Heart right ventricle (tissue), 16 donors: ENCODE results near the gene CCDC91. TPM values are rescaled to one million over a fixed set of nuclear protein-coding genes. Genes with fewer than 3 reads are reported as not detected.
"Not testable (repeated sequence)": the region's sequence is repeated elsewhere in the genome, so short reads cannot be mapped to it uniquely, and the experiment has no call there.

Source experiments
- ATAC-seq, 8 donors: fragments of 200-7000 bp; cut with Tn5 transposase; one replicate each; pipeline ENCODE4 v1.9.1; 2020; ENCODE audit warnings: mild to moderate bottlenecking in 8 of 8, moderate library complexity in 8 of 8, moderate number of reproducible peaks in 1 of 8
- DNase-seq, 2 donors: peaks; one replicate each; pipeline ENCODE4 v3.0.0-alpha.2; 2020
- H3K27ac ChIP-seq, 10 donors: fragments of 200-600 bp; sonication (generic) in 2 of 10; one replicate each; pipeline versions ENCODE4 v1.5.0 to v1.8.0; 2020 to 2022; ENCODE audit warnings: mild to moderate bottlenecking in 3 of 10
- H3K27me3 ChIP-seq, 7 donors: fragments of 200-600 bp; one replicate each; pipeline ENCODE4 v1.8.0; 2021 to 2022; ENCODE audit warnings: mild to moderate bottlenecking in 2 of 7
- H3K36me3 ChIP-seq, 9 donors: fragments of 200-600 bp; sonication (generic) in 1 of 9; one replicate each; pipeline versions ENCODE4 v1.5.0 to v1.8.0; 2020 to 2022; ENCODE audit warnings: mild to moderate bottlenecking in 2 of 9
- H3K4me1 ChIP-seq, 9 donors: fragments of 200-600 bp; sonication (generic) in 1 of 9; one replicate each; pipeline versions ENCODE4 v1.5.0 to v1.8.0; 2020 to 2022; ENCODE audit warnings: mild to moderate bottlenecking in 4 of 9
- H3K4me3 ChIP-seq, 10 donors: fragments of 200-600 bp; sonication (generic) in 2 of 10; one replicate each; pipeline versions ENCODE4 v1.5.0 to v1.8.0; 2020 to 2022; ENCODE audit warnings: mild to moderate bottlenecking in 7 of 10, moderate library complexity in 2 of 10
- H3K9me3 ChIP-seq, 11 donors: fragments of 200-600 bp in 10 of 11; sonication (generic) in 2 of 11; one replicate each; pipeline versions ENCODE4 v1.5.0 to v1.8.0; 2013 to 2022; ENCODE audit warnings: mild to moderate bottlenecking in 2 of 11, control low read depth in 1 of 11, moderate library complexity in 1 of 11
- CTCF ChIP-seq, 9 donors: fragments of 200-600 bp; sonication (generic) in 2 of 9; IDR thresholded peaks; one replicate each; pipeline versions ENCODE4 v1.5.0 to v1.8.0; 2021 to 2022; ENCODE audit warnings: antibody characterized with exemption in 9 of 9, mild to moderate bottlenecking in 5 of 9, moderate library complexity in 1 of 9
- WGBS, 2 donors: extraction: QIAGEN DNeasy Blood & Tissue Kit; methylation state at CpG; one replicate each; pipeline ENCODE4 v1.1.7; 2013; ENCODE audit warnings: inconsistent platforms in 1 of 2; 5-methylcytosine and 5-hydroxymethylcytosine counted together
- intact Hi-C, 10 donors: fragments of 100-400 bp; cut with DNase I; formaldehyde crosslinking; loops; one replicate each; pipeline versions ENCODE4 v1.11.1 to v1.14.2; 2022
- polyA plus RNA-seq, 2 donors: library from polyadenylated mRNA; stranded (reverse); fragments of 200-250 nt; gene quantifications; one replicate each; pipeline ENCODE4 v1.2.3, GENCODE V29; 2013
- total RNA-seq, 10 donors: library from RNA; stranded (reverse); fragmentation: NEBNext Ultra II Directional in 3 of 10; extraction: Animal tissue kit (Norgen Biotek cat#: 25700) in 3 of 10; gene quantifications; one replicate each; pipeline versions ENCODE4 v1.2.1 to v1.2.4, GENCODE V29; 2021 to 2023
- donor health status: Arrhythmogenic right ventricular cardiomyopathy.
- donor health status: ischemic (EF 13 %, LVEDD 7.1; RV severe dilation, severe dysfunction).
- donor health status: healthy with polysubstance abuse.
- donor health status: DM: no; HTN: yes; CAD: no.
- donor health status: DM: no; HTN: no; CAD: no.
- donor health status: ischemic (EF 25% LVEDD 6.9; RV normal size, moderate dysfunction).
- donor health status: ischemic (EF 25% LVEDD 5.7; RV mildly dilated, moderate dysfunction).
- donor health status: healthy.
- donor health status: DM: yes; HTN: yes; CAD: no.
- donor health status: Ischemic cardiomyopathy.
- donor health status: ischemic (EF 35%, LVEDD 5.7; RV mildly dilated, moderate dysfunction).
- donor health status: nonischemic (EF 11% LVEDD 7.7; RV severe dilation, severe dysfunction).
- donor health status: DM: yes; HTN: yes; CAD: no.
- donor health status: PGD.
- donor health status: ischemic (EF 29% LVEDD 5.4; RV normal size, mild dysfunction).
- donor health status: nonischemic (EF 23%, LVEDD 6.1; RV moderate dilation, normal function).

The CCDC91 gene
- total and polyA plus RNA-seq, 12 donors, result 20.5 to 66.4 (median 54.5) TPM

GRCh38 chr12:28369483-28369882 lies 179.2 kb downstream of the CCDC91 start:
- intact Hi-C loops, result no loop called here
- ATAC-seq (no peak), DNase-seq (no peak)
- Histone ChIP-seq H3K36me3 (peaks cover 0 to 67% (median 13%) of the 10 kb centered on the region in 9 donors), H3K27ac (no peak overlapping the region), H3K9me3 (peaks cover 0 to 66% (median 32%) of the 10 kb centered on the region in 11 donors), H3K4me1 (peaks cover 0 to under 1% (median 0%) of the 10 kb centered on the region in 9 donors), H3K27me3 (no peaks in the 10 kb centered on the region), H3K4me3 (no peak overlapping the region)
- WGBS, 2 donors, result 97 to 98% methylated on average over 2 of the region's 2 CpGs
- no peak for TF ChIP-seq CTCF (IDR thresholded peaks at IDR 0.05)

GRCh38 chr12:28374556-28374955 lies 184.3 kb downstream of the CCDC91 start:
- TF ChIP-seq CTCF (IDR thresholded peaks at IDR 0.05), result no peak
- DNase-seq (no peak), ATAC-seq (no peak)
- no peak overlapping the region for H3K4me3 ChIP-seq
- peaks cover 0 to 26% (median 5%) of the 10 kb centered on the region in 9 donors for H3K36me3 ChIP-seq
- no peak overlapping the region for H3K27ac ChIP-seq
- H3K9me3 ChIP-seq, result peaks cover 0 to 42% (median 29%) of the 10 kb centered on the region in 11 donors
- H3K4me1 ChIP-seq, result peaks cover 0 to 12% (median 0%) of the 10 kb centered on the region in 9 donors
- intact Hi-C loops, result no loop called here
- no peaks in the 10 kb centered on the region for H3K27me3 ChIP-seq

GRCh38 chr12:28378736-28379135 lies 188.5 kb downstream of the CCDC91 start:
- no peak for TF ChIP-seq CTCF (IDR thresholded peaks at IDR 0.05)
- Histone ChIP-seq H3K27me3 (no peaks in the 10 kb centered on the region), H3K9me3 (peaks cover 0 to 5% (median 0%) of the 10 kb centered on the region in 11 donors), H3K36me3 (no peaks in the 10 kb centered on the region), H3K4me1 (peaks cover 0 to 12% (median 0%) of the 10 kb centered on the region in 9 donors), H3K4me3 (no peak overlapping the region), H3K27ac (no peak overlapping the region)
- intact Hi-C loops, result no loop called here
- DNase-seq, result no peak
- no peak for ATAC-seq

- 76 to 98% methylated on average over 3 of the region's 3 CpGs for WGBS, 2 donors
- H3K4me1 ChIP-seq, H3K9me3 ChIP-seq, H3K27me3 ChIP-seq, intact Hi-C loops, ATAC-seq, DNase-seq, H3K36me3 ChIP-seq, H3K4me3 ChIP-seq, H3K27ac ChIP-seq: not testable (repeated sequence)
Measured at GRCh38 chr12:28379779-28380178, 189.5 kb downstream of the CCDC91 start.

- H3K27me3 ChIP-seq, result no peaks in the 10 kb centered on the region
- no peak overlapping the region for H3K4me3 ChIP-seq
- no peaks in the 10 kb centered on the region for H3K36me3 ChIP-seq
- ATAC-seq (no peak), DNase-seq (no peak)
- no peak overlapping the region for H3K27ac ChIP-seq
- intact Hi-C loops, result no loop called here
- peaks cover 0 to 11% (median 0%) of the 10 kb centered on the region in 11 donors for H3K9me3 ChIP-seq
- 97 to 98% methylated on average over 1 of the region's 1 CpG for WGBS, 2 donors
- no peak for TF ChIP-seq CTCF (IDR thresholded peaks at IDR 0.05)
- H3K4me1 ChIP-seq, result peaks cover 0 to 3% (median 0%) of the 10 kb centered on the region in 9 donors
Measured at GRCh38 chr12:28383368-28383767, 193.1 kb downstream of the CCDC91 start.
